RWPE2 (cell line): Measurements from ENCODE around the gene WFDC6.

ENCODE experiments used
- ATAC-seq: fragments of 200-7000 bp; cut with Tn5 transposase; 3 replicates; pipeline ENCODE4 v1.9.1; 2021; ENCODE audit warnings: low read depth
- DNase-seq: peaks from one replicate; pipeline ENCODE4 v3.0.0-alpha.2; 2020; ENCODE audit warnings: low spot score
- H3K27ac ChIP-seq: fragments of 450-650 bp; 2 replicates; pipeline ENCODE4 v1.5.1; 2017; ENCODE audit warnings: mild to moderate bottlenecking; ENCODE audit not compliant: poor library complexity, severe bottlenecking
- H3K27me3 ChIP-seq: fragments of 250-450 bp; sonication (Bioruptor Pico); 2 replicates; pipeline ENCODE4 v1.5.1; 2021; ENCODE audit warnings: mild to moderate bottlenecking, moderate library complexity; ENCODE audit not compliant: insufficient read depth, poor library complexity, severe bottlenecking
- H3K36me3 ChIP-seq: fragments of 250-450 bp; sonication (Bioruptor Pico); 2 replicates; pipeline ENCODE4 v1.5.1; 2020; ENCODE audit warnings: low read depth, mild to moderate bottlenecking, moderate library complexity
- H3K4me1 ChIP-seq: fragments of 250-450 bp; sonication (Bioruptor Pico); 2 replicates; pipeline ENCODE4 v1.5.1; 2021; ENCODE audit warnings: mild to moderate bottlenecking, moderate library complexity; ENCODE audit not compliant: insufficient read depth, poor library complexity, severe bottlenecking
- H3K4me3 ChIP-seq: fragments of 250-450 bp; sonication (Bioruptor Pico); 2 replicates; pipeline ENCODE4 v1.5.1; 2021; ENCODE audit warnings: mild to moderate bottlenecking, moderate library complexity; ENCODE audit not compliant: severe bottlenecking
- H3K9me3 ChIP-seq: fragments of 250-450 bp; sonication (Bioruptor Pico); 2 replicates; pipeline ENCODE4 v1.5.1; 2021; ENCODE audit warnings: mild to moderate bottlenecking, moderate library complexity; ENCODE audit not compliant: severe bottlenecking
- CTCF ChIP-seq: fragments of 450-650 bp; IDR thresholded peaks from one replicate; pipeline ENCODE4 v1.5.1; 2017; ENCODE audit warnings: mild to moderate bottlenecking, moderate library complexity; ENCODE audit not compliant: poor library complexity, severe bottlenecking

WFDC6 gene

GRCh38 chr20:45509091-45509490 is 30.2 kb downstream of the WFDC6 start:
- TF ChIP-seq CTCF = no peak
- no peaks in the 10 kb centered on the region for H3K9me3 ChIP-seq
- no peak for ATAC-seq
- H3K27me3 ChIP-seq = no peaks in the 10 kb centered on the region
- peaks cover 14% of the 10 kb centered on the region for H3K4me1 ChIP-seq
- no peak overlapping the region for H3K4me3 ChIP-seq
- no peak overlapping the region for H3K27ac ChIP-seq
- no peaks in the 10 kb centered on the region for H3K36me3 ChIP-seq
- no peak for DNase-seq

DNA sequence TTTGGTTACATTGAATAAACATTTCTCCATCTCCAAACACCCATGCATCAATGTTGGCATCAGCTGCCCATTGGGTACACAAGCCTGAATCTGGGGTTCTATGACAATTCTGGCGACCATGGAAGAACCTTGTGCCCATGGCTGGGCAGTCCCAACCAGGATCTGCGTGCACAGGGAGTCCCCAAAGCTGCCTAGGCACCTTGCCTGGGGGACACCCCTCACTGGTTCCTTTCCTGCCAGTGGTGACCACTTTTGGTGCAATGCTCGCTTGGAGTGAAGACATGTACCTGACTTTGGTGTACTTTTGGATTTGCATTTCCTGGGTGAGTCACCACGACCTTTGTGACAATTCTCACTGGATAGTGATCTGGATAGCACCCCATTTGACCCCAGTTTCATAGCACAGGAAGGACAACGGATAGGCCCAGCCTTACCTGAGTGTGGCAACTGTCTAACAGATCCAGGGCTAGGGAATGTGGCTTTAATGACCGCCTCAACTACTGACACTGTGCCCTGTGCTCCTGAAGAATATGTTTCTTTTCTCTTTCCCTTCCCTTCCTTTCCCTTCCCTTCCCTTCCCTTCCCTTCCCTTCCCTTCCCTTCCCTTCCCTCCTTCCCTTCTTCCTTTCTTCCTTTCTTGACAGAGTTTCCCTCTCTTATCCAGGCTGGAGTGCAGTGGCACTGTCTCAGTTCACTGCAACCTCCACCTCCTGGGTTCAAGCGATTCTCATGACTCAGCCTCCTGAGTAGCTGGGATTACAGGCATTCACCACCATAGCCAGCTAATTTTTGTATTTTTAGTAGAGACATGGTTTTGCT is 31.0 kb downstream of the WFDC6 start:
- H3K4me1 ChIP-seq = peaks cover 14% of the 10 kb centered on the region
- no peaks in the 10 kb centered on the region for H3K36me3 ChIP-seq
- no peak for ATAC-seq
- no peaks in the 10 kb centered on the region for H3K9me3 ChIP-seq
- no peak overlapping the region for H3K27ac ChIP-seq
- no peak for DNase-seq
- no peak for TF ChIP-seq CTCF
- H3K4me3 ChIP-seq = no peak overlapping the region
- H3K27me3 ChIP-seq = no peaks in the 10 kb centered on the region

DNA sequence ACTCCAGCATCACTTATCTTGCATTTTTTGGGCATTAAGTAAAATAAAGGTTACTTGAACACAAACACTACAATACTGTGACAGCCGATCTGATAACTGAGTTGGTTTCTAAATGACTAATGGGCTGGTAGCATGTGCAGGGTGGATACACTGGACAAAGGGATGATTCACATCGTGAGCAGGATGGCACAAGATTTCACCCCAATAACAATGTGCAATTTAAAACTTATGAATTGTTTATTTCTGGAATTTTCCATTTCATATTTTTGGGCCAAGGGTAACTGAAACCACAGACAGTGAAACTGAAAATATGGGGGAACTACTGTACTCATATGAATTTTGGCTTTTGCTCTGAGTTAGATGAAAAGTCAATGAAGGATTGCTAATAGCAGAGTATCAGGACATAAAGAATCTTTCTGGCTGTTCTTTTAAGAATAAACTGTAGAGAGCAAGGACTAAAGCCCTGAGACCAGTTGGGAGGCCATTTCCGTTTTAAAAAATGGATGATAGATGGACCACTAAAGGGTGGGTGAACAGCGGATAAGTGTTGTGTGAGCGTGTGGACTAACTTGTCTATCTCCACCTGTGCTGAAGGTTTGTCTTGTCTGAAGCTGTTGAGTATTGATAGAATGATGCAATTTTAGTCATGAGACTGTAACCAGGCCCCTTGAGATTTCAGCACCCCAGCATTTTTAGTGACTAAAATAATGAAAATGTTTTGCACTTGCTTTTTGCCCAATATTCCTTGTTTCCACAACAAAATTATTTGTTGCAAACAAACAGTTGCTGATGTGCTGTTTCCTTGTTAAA is 32.1 kb downstream of the WFDC6 start:
- H3K36me3 ChIP-seq = no peaks in the 10 kb centered on the region
- peak overlapping the region; percentile 2 for H3K27ac ChIP-seq
- H3K4me3 ChIP-seq = no peak overlapping the region
- DNase-seq (no peak), ATAC-seq (peak; percentile 98)
- H3K27me3 ChIP-seq = peaks cover 2% of the 10 kb centered on the region
- H3K9me3 ChIP-seq = no peaks in the 10 kb centered on the region
- H3K4me1 ChIP-seq = peaks cover 14% of the 10 kb centered on the region
- TF ChIP-seq CTCF = no peak

DNA sequence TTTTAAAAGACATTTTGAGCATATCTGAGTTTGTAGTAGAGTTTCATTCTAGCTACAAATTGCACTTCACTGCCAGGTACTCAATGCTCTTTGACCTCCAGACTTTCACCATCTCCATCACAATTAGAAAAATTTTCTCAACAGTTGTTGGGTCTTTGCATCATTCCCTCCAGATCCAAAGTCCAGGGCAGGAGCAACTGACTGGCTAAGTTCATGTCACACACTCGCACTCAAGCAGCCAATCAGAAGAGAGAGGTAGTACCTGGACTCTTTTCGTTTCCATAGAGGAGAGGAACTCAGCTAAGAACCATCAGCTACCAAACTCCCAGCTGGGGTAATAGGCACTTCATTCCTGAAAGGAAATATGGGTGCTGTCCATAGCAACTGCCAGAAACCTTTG is 32.9 kb downstream of the WFDC6 start:
- Histone ChIP-seq H3K4me1 (peaks cover 14% of the 10 kb centered on the region), H3K36me3 (no peaks in the 10 kb centered on the region), H3K27ac (no peak overlapping the region), H3K9me3 (no peaks in the 10 kb centered on the region), H3K4me3 (no peak overlapping the region), H3K27me3 (peaks cover 5% of the 10 kb centered on the region)
- no peak for TF ChIP-seq CTCF
- ATAC-seq (no peak), DNase-seq (no peak)

DNA sequence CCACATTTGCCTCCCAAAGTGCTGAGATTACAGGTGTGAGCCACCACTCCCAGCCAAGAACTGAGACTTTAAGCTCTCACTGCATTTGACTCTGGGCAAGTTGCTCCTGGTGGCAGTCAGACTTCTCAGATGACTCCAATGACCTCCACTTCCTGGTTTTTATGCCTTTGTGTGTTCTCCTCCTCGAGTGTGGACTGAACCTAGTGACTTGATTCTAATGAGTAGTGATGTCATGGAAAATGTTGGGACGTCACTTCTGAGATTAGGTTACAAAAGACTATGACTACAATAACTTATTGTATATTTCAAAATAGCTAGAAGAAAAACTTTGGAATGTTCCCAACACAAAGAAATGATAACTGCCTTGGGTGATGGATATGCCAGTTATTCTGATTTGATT is 35.9 kb downstream of the WFDC6 start:
- Histone ChIP-seq H3K27ac (no peak overlapping the region), H3K9me3 (no peaks in the 10 kb centered on the region), H3K27me3 (peaks cover 16% of the 10 kb centered on the region), H3K4me3 (no peak overlapping the region), H3K4me1 (peaks cover 14% of the 10 kb centered on the region), H3K36me3 (no peaks in the 10 kb centered on the region)
- TF ChIP-seq CTCF = no peak
- DNase-seq (no peak), ATAC-seq (no peak)
